CD4-positive, alpha-beta T cell treated with Interleukin-2 at 100 ng/mL for 4 hours (primary cell): ENCODE results near the gene GAK.

ENCODE experiments used
- DNase-seq: peaks from one replicate; pipeline ENCODE4 v3.0.0-alpha.2; 2020; ENCODE audit warnings: low spot score

GAK gene

DNA sequence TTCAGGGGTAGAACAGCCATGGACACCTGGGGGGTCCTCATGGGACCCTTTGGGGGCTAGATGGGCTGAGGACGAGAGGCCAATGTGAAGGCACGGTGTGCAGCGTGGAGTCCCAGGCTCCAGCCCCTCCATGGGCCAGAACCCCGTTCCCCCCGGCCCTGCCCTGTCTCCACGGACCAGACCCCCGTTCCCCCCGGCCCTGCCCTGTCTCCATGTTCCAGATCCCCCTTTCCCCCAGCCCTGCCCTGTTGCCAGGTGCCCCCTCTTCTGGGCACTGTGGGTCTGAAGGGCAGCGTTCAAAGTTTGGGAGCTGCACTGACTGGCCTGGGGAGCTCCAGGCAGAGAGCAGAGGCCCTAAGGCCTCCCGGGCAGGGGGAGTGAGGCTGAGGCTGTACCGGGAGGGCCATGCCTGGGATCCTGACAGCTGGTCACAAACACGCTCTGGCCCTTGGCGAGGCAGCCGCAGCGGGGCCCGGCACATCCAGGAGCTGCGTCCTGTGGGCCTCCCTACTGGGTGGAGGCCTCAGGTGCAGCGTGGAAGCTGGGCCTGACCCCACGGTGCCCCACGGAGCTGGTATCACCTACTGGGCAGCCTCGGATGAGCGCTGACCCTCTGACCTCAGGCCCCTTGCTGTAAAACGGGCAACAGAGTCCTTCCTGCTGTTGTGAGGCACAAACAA is 32.4 kb upstream of the GAK start:
- no peak for DNase-seq

DNA sequence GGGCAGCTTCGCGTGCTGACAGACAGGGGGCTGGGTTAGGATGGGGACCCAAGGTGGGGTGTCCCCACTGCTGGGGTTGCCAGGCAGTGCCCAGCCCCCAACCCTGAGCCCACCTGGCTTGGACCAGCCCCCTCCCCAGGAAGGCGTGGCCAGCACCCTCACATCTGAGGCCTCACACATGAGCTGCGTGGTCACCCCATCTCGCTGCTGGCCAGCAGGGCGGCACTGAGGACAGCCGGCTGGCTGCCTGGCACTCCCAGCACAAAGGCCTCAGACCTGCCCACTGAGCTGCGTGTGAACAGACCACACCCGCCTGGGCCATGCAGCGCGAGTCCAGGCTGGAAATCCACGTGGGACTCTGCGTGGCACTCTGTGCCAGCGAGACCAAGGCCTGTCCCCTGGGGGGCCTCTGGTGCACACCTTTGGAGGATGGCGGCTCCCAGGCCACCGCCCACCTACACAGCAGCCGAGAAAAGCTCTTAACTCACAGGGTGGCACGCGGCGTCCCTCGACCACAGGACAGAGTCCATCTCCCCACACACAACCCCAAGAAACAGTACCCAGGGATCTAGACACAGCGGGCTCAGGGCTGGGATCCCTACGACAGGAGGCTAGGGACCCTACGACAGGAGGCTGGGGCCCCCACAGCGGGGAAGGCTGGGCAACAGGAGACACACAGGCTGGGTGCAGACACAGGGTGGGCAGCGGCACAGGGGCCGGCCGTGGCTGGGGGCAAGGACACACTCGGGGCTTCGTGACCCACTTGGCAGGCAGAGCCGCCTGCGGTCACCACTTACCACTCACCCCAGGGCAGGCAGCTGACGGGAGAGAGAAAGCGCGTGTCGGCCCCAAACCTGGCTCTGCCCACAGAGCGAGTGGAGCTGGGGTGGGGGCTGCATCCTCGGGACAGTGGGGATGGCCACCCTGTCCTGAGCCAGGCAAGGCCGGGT is 31.4 kb upstream of the GAK start:
- DNase-seq, result no peak

DNA sequence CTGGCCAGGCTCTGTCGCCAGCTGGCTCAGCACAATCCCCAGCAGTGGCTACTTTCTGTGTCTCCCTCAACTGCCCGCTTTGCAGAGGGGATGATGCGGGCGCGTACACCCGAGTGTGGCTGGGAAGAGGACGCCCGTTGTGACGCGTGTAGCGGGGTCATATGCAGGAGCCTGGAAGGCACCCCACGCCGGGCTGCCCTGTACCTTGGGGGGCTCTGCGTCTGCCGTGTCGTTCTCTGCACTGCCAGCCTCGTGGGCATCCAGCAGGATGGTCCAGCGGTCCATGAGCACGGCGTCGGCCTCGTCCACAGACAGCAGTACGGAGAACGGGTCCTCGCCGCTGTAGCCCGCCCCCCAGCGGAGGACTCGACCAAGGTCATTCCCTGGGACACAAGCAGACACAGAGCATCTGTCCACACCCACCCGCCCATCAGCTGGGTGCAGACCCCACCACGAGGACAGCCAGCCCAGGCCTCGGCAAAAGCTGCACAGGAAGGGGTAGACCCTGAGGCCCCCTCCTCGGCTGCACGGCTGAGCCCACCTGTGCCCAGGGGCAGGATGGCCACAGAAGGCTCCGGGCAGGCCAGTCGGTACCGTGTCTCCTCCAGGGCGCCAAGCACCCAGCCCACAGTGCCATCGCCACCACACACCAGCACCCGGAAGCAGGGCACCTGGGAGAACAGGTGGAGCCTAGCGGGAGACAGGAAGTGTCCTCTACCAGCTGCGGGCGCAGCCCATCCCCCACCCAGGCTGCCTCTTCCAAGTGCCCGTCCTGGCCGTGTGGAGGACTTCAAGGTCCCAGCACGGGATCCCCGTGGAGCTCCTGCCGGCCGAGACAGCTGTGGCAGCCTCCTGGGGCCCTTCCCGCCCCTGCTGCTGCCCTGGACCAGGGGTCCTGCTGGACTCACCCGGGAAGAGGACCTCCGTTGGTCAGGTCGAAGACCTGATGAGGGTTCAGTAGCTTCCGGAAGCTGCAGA is 30.4 kb upstream of the GAK start:
- DNase-seq, result no peak

DNA sequence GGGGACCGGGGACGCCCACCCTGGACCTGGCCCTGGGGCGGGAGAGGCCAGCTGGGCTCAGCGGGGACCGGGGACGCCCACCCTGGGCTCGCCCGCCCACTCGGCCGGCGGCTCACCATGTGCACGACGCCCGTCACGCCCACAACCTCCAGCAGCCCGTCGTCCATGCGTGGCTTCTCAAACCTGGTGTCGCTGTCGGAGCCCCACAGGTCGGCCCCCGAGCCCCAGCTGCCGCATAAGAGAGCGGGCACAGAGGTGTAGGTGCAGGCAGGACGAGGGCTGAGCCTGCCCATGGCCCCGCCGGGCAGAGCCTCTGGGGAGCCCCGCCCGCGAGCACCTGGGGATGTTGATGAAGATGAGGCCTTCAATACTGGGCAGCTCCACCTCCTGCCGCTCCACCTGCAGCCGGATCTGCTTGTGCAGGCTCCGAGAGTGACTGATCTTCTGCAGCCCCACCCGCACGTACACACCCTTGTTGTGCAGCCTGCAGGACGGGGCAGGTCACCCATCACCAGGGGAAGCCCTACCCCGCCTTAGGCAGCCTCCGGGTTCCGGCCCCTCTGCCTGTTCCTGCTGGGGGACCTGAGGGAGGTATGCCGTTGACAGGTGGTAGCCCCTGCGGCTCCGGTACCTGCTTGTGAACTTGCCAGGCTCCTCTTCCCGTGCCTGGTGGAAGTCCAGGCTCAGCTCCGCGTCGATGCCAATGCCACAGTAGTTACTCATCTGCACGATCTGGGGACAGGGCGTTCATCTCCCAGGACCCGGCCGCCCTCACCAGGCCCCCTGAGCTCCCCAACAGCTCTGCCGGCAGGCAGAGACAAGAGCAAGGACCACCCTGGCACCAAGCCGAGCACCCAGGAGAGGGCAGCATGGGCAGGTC is 29.5 kb upstream of the GAK start:
- DNase-seq, result no peak

DNA sequence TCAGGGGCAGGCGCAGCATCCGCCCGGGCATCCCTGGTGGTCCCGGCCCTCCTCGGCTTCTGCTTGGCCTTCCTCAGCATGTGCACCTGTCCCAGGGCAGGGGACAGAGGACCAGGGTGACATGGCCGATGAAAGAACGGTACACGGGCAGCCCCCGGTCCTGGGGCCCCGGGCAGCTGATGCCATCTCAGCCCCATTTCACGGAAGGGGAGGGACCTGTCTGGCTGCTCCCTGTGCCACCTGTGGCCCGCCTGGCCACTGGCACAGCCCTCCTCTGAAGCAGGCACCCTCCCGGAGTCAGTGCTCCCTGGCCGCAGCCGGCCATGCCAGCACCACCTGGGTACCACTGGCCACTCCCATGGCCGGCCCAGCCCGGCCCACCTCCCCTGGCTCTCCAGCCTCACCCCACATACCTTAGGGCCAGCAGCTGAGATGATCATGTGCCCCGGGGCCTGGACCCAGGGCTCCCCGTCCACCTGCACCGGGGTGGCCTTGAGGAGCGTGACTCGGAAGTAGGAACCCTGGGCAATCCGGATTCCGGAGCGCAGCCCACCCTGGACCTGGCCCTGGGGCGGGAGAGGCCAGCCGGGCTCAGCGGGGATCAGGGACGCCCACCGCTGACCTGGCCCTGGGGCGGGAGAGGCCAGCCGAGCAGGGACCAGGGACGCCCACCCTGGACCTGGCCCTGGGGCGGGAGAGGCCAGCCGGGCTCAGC is 28.7 kb upstream of the GAK start:
- no peak for DNase-seq

DNA sequence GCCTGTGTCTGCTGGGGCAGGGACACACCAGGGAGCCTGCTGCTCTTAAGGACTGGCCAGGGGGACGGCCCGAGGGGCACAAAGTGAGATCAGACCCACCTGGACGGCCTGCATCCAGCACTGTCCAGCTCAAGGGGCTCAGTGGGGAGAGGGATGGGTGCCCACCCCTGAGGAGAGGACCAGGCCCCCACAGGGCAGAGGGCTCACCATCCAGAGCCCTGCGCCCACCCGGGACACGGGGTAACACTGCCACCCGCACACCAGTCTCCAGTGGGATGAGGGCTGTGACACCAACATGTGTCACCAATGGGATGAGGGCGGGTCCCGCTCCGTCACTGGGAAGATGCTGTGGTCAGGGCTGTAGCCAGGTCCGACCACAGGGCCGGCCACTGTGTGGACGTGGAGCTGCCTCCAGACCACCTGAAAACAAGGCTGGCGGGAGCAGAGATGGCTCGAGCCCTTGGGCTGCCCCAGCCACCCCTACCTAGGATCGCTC is 28.1 kb upstream of the GAK start:
- DNase-seq, result no peak

DNA sequence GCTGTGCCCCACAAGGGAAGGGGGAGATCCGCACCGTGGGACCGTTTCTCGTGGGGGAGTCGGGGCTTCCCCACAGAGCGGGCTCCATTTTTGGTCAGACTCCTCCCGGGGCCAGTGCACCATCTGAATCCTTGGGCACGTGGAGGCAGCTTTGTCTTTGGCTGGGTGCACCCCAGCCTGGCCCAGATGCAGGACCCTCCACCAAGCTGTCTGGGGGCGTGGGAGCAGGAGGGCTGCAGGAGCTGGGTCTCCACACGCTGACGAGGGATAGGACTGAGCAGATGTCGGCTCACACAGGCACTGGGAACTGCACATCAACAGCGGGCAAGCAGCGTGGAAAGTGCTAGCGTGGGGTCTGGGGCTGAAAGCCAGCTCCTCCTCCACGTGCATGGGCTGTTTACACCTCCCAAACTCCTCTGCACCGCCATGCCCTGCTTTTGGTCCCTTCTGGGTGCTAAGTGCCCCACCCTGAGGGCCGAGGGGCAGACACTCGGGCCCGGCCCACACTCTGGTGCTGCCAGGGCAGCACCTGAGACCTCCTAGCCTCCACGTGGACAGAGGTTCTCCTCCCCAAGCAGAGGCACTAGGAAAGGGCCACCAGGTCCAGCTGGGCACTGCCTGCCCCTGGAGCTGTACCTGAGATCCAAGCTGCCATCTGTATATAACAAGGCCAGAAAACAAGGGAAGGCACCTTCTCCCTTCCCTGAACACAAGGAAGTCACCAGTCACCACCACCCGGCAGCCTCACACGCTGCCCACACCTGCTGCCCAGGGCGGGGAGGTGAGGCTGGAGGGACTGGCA is 27.4 kb upstream of the GAK start:
- no peak for DNase-seq

DNA sequence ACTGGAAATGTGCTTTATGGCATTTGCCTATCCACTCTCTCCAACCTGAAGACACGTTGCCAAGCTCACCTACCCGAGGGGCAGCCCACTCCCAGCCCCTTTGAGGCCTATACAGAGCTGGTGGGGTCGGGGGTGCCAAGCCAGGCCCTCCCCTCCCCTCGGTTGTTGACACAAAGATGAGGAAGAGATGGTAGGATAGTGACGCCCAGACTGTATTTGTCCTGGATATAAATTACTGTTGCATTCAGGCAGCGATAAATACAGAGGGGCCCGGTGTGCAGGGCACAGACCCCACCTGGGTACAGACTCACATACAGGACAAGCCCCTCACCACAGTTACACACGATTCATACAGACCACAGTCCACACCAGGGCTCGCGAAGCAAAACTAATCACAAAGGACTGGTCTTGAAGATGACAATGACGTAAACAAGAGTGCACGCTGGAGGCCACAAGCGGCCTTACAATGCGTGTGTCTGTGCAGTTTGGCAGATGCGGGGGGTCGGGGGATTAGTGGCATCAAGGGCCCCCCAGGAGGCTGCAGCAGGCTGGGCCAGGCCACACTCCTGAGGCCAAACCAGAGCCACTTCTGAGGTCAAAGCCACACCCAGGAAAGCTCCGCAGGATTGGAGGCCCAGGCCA is 26.7 kb upstream of the GAK start:
- DNase-seq, result no peak

DNA sequence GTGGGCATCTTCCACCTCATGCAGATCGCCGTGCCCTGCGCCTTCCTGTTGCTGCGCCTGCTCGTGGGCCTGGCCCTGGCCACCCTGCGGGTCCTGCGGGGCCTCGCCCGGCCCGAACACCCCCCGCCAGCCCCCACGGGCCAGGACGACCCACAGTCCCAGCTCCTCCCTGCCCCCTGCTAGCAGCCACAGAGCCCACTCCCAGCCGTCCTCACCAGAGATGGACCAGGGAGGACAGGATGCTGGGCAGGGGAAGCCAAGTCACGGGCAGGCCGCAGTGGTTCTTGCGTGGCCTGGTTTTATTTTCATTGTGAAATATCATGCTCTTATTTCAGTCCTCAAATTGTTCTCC is 26.2 kb upstream of the GAK start:
- DNase-seq, result no peak

DNA sequence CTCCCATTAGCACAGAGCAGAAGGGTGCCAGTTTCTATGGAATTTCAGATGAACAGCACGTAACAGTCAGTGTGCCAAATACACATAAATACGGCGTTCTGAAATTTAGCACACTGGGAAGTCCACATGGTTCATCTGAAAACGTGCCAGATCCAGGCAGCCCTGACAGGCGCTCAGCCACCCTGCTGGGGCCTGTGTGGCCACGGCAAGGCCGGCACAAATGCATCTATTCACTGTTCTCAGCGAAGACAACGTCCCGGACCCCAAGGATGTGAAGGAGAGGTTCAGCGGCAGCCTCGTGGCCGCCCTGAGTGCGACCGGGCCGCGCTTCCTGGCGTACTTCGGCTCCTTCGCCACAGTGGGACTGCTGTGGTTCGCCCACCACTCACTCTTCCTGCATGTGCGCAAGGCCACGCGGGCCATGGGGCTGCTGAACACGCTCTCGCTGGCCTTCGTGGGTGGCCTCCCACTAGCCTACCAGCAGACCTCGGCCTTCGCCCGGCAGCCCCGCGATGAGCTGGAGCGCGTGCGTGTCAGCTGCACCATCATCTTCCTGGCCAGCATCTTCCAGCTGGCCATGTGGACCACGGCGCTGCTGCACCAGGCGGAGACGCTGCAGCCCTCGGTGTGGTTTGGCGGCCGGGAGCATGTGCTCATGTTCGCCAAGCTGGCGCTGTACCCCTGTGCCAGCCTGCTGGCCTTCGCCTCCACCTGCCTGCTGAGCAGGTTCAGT is 25.6 kb upstream of the GAK start:
- DNase-seq, result no peak

DNA sequence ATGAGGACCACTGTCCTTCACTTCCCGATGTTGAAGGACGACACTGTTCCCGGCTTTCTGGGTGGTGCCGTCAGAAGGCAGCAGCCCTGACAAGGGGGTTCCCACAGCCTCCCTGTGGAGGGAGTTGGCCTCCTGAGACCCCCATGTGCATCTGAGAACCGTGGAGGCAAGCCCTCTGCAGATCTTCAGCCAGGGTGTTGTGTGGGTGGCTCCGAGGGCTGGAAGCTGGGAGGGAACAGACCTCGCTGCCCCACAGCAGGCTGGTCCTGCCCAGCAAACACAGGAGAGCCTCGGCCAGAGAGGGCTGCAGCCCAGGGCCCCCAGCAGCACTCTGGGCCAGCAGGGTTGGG is 25.1 kb upstream of the GAK start:
- DNase-seq, result no peak

DNA sequence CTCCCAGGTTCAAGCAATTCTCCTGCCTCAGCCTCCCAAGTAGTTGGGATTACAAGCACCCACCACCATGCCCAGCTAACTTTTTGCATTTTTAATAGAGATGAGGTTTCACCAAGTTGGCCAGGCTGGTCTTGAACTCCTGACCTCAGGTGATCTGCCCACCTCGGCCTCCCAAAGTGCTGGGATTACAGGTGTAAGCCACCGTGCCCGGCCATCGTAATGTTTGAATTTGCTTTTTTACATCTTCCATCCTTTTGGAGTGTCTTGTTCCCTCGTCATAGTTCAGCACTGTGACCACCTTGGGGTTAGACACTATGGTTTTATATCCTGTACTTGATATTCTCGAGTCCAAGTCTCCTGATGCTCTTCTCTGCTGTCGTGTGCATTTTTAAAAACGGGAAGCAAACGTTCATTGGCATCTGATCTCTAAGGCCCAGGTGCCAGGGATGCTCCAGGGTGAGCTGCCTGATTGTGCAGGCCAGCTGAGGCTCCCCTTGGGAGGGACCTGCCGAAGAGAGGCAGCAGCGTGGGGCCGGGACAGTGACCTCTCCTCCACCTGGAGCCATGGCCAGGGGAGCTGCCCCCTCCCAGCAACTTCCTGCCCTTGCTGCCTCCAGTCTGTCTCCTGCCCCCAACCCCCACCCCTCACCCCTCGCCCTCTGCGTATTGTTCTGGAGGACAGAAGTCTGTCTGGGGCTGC is 24.6 kb upstream of the GAK start:
- no peak for DNase-seq

DNA sequence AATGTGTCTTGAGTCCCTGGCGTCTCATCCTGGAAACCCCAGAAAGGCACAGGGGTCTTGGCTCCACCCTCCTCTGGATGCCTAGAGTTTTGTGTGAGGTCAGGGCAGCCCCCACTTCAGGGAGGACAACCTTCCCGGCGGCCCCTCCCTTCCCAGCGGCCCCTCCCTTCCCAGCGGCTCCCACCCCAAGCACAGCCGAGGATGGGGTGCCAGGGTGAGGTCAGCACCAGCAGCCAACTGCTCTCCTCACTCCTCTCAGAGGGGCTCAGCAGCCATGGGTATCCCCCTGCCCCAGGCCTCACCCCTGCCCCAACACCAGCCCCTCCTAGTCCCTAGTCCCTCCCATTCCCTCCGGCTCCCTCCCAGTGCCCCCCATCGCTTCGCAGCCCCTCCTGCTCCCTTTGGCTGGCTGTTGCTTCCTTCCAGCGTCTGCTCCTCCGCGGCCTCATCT is 23.8 kb upstream of the GAK start:
- no peak for DNase-seq

DNA sequence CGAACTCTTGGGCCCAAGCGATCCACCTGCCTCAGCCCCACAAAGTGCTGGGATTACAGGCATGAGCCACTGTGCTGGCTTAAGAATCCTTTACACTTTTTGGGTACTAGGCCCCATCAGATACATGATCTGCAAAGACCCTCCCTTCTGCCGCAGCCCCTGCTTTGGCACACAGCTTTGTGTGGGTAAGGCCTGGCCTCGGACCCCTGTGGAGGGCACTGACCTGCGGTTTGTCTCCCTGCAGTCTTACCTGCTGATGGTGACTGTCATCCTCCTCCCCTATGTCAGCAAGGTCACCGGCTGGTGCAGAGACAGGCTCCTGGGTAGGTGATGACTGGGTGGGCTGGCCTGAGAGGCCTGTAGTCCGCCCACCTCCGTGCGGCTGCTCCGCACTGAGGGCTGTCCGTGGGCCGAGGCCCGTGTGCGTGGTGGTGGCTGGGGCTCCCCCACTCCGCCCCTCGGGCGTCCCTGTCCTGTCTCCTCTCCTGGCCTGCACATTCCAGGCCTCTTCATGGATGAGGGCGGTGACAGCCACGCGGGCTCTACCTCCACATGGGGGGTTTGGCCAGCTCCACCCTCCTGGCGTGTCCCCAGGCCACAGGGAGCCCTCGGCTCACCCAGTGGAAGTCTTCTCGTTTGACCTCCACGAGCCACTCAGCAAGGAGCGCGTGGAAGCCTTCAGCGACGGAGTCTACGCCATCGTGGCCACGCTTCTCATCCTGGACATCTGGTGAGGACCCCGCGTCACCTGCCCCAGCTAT is 23.2 kb upstream of the GAK start:
- DNase-seq, result no peak

DNA sequence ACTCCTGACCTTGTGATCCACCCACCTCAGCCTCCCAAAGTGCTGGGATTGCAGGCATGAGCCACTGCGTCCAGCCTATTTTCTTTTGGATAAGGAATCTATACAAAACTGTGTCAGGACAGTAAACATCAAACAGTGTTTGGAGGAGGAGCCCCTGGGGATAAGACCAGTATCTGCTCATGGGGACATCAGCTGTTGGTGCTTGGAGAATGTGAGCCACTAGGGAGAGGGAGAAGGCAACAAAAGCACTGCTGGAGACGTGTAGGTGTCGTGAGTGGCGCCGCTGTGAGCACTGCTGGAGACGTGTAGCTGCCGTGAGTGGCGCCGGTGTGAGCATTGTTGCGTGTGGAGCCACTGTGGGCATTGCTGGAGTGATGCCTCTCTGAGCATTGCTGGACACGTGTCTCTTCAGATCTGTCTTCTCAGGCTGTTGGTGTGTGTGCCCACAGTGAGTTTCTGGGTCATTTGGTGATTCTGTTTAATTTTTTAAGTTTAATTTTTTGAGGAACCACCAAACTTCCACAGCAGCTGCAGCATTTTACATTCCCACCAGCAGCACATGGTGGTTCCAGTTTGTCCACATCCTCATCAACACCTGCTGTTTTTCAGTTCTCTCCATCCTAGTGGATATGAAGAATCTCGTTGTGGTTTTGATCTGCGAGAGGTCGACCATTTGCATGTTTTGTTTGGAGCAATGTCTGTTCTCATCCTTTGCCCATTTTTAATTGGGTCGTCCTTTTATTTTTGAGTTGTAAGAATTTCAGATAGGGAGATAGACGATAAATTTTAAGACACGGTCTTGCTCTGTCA is 22.3 kb upstream of the GAK start:
- no peak for DNase-seq

DNA sequence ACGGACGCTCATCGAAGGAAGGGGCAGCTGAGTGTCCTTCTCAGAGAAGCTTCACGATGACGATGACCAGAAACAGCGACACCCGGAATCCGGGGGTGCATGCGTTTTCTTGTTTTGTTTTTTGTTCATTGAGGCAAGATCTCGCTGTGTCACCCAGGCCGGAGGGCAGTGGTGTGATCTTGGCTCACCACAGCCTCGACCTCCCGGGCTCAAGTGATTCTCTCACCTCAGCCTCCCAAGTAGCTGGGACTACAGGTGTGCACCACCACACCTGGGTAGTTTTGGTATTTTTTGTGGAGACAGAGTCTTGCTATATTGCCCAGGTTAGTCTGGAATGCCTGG is 21.4 kb upstream of the GAK start:
- DNase-seq, result no peak
